Endothelial cell of umbilical vein (primary cell): ENCODE measurements around the gene NANOS2.

Source experiments
- EZH2 ChIP-seq: IDR thresholded peaks from 2 replicates; pipeline ENCODE4 v1.6.1; 2012; ENCODE audit warnings: borderline replicate concordance, low read depth, mild to moderate bottlenecking, moderate library complexity, low read length, inconsistent platforms; ENCODE audit not compliant: severe bottlenecking
- GATA2 ChIP-seq: IDR thresholded peaks from 2 replicates; pipeline ENCODE4 v1.7.0; 2011; ENCODE audit warnings: low read depth, mild to moderate bottlenecking, moderate library complexity, mixed read lengths, low read length; ENCODE audit not compliant: insufficient read length, insufficient read depth
- POLR2A ChIP-seq: IDR thresholded peaks from 2 replicates; pipeline ENCODE4 v1.6.1; 2012; ENCODE audit warnings: low read depth, mild to moderate bottlenecking, control low read depth, low read length
- TF ChIP-seq, protein P1 (sequence below), 2 donors: IDR thresholded peaks; 1 replicate in 1 of 2; 2 replicates in 1 of 2; pipeline ENCODE4 v1.5.1; 2011; ENCODE audit warnings: low read length in 2 of 2, mild to moderate bottlenecking in 2 of 2, moderate library complexity in 2 of 2, control low read depth in 1 of 2, inconsistent platforms in 1 of 2, low read depth in 1 of 2; ENCODE audit not compliant: insufficient read depth in 1 of 2; ENCODE audit errors: extremely low read depth in 1 of 2

DNA sequence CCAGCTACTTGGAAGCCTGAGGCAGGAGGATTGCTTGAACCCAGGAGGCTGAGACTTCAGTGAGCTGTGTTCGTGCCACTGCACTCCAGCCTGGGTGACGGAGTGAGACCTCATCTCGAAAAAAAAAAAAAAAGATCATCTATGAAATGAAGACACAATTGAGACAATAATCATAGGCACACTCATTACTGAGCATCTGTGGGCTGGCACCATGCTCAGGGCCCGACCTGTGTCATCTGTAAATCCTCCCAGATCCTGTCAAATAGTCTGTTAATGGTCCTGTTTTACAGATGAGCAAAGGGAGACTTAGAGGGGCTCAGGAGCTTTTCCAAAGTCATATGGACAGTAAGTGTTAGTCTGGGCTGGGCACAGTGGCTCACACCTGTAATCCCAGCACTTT, 4.1 kb upstream of the NANOS2 start:
- no peak for TF ChIP-seq GATA2
- TF ChIP-seq, protein P1, sequence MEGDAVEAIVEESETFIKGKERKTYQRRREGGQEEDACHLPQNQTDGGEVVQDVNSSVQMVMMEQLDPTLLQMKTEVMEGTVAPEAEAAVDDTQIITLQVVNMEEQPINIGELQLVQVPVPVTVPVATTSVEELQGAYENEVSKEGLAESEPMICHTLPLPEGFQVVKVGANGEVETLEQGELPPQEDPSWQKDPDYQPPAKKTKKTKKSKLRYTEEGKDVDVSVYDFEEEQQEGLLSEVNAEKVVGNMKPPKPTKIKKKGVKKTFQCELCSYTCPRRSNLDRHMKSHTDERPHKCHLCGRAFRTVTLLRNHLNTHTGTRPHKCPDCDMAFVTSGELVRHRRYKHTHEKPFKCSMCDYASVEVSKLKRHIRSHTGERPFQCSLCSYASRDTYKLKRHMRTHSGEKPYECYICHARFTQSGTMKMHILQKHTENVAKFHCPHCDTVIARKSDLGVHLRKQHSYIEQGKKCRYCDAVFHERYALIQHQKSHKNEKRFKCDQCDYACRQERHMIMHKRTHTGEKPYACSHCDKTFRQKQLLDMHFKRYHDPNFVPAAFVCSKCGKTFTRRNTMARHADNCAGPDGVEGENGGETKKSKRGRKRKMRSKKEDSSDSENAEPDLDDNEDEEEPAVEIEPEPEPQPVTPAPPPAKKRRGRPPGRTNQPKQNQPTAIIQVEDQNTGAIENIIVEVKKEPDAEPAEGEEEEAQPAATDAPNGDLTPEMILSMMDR (IDR thresholded peaks at IDR 0.05; ENCODE audit: extremely low read depth in 1 of 2, insufficient read depth in 1 of 2, low read depth in 1 of 2, low read length in 2 of 2) = no peak
- TF ChIP-seq EZH2 = no peak
- no peak for TF ChIP-seq POLR2A
